OCI-M1 (cell line): ENCODE results near the gene PPP3R1.

Experiments
- DNase-seq: peaks from one replicate; lab custom pipeline; 2025; lab: John Stamatoyannopoulos, UW

The PPP3R1 gene, protein sequence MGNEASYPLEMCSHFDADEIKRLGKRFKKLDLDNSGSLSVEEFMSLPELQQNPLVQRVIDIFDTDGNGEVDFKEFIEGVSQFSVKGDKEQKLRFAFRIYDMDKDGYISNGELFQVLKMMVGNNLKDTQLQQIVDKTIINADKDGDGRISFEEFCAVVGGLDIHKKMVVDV

DNA sequence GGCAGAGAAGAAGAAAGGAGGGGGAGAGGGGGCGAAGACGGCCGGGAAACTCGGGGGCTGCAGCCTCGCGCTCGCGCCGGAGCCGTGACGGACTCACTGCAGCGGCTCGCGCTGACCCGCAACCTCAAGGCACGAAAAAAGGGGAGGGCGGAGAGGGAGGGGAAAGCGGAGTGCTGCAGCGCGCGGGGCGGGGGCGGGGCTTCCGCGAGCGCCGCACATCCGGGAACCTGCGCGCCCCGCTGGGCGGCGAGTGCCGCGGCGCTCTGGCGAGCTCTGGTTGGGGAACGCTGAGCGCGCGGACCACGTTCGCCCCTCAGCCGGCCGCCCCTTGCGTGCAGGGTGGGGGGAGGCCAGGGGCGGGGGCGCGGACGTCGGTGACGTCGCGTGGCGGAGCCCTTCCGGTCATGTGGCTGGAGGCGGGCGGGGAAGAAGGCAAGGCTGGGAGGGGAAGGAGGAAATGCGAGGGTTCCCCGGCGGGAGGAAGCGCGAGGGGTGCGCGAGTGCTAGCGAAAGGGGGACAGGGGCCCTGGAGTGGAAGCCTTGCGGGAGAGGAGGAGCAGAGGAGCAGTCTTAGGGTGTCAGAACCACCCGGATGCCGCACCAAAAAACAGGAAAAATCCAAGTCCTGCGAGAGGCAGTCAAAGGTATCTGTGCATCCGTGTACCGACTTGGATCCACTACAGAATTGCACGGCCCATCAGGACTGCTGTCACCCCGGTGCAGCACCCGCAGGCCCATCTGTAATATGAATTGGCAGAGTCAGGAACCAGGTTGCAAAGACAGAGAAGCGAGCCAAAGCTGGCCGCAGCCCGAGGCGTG is at the start of gene PPP3R1:
TSS of gene PPP3R1 (minus strand) at position 133 of the 819 bp plus-strand sequence. CDS start 405 bp downstream, outside the sequence.
- DNase-seq, result peak; percentile 92

GRCh38 chr2:68295516-68295915 is 43.2 kb upstream of the PPP3R1 start:
- peak; percentile 15 for DNase-seq

DNA sequence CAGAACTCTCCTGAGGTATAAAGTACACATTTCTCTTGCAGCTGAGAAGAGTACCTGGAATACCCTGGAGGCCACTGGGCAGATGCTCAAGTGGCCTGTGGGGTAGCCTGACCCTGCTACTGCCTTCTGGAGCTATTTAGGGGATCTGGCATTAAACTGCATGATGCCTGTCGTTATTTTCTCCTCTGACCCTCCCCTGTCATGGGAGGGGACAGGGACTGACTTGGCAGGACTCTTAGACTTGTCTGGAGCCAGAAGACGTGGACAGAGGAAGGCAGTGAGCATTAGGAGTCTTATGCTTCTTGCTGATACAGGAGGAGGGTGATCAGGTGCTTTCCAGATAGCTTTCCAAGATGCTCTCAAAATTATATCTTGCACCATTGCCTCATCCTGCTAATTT is 42.6 kb upstream of the PPP3R1 start:
- no peak for DNase-seq

- no peak for DNase-seq
These were observed 41.9 kb upstream of the PPP3R1 start for GRCh38 chr2:68294187-68294586.

GRCh38 chr2:68293755-68294154 is 41.4 kb upstream of the PPP3R1 start:
- DNase-seq, result no peak

DNA sequence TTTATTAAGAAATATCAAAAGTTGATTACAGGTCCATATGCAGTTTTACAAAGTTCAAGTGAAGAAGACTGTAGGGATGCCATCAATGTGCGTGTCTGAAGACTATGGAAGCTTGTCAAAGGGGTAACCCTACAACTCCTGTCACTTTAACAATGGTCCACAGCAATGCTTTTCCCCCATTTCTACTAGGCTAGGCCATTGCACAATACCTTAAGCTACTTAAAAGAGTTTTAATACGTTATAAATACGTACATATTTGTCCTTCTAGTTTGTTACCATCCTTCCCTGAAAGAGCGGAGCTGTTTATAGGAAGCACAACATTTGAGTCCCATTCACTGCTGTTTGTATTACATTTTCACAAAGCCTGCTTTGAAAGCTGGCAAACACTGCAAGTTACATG is 40.7 kb upstream of the PPP3R1 start:
- DNase-seq, result no peak

DNA sequence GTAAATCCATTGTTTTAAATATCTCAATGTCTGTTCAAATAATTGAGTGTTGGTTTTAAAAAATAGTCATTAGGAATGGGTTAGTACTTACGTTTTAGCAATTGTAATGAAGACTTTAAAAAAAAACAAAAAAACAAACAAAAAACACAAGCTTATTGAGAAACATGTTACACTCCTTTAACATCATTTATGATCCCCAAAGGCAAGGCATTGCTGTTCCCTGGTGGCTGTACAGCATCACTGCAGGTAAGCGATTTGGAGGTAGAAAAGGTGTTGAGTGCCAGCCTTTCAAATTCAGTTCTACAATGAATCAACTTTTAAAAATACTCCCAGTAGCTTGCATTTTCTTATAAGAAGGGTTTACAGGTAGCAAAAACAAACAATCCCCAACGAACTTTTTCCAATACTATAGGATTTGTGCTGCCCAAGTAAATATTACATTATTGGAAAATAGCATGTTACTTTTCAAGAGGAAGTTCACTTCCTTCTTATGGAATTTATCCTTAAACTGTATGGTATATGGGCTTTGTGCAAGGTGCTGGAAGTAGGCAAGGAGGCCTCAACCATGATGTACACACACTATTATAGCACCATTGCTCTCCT is 39.9 kb upstream of the PPP3R1 start:
- peak; percentile 60 for DNase-seq

DNA sequence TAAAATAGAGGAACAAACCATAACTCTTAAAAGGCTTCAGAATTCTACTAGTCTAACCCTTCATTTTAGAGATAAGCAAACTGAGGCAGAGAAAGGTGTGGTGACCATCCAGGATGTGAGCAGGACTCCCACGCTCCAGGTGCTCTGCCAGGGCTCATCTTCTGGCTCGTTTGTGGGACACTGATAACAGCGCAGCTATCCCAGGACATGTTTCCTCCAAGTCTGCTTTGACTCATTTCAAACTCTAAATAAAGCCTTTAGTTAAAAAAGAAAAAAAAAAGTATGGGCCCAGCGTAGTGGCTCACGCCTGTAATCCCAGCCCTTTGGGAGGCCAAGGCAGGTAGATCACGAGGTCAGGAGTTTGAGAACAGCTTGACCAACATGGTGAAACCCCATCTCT is 39.0 kb upstream of the PPP3R1 start:
- DNase-seq, result no peak

DNA sequence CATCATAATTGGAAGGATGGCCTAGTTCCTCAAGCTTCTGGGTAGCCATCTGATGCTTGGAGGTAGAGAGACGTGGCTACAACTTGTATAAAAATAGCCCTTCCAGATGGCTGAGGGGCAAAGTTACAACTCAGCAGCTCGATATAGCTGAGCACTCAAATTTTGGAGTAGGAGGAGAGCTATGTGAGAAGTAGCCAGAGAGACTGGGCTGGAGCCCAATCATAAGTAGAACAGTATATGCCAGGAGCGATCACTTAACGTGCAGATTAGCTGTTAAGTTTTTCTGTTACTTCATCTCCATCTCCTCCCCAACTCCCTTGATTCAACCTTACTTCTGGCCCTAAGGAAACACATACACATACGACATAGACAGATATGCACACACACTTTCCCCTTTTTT is 38.6 kb upstream of the PPP3R1 start:
- peak; percentile 20 for DNase-seq

- DNase-seq, result peak; percentile 88
These were observed 35.5 kb upstream of the PPP3R1 start for GRCh38 chr2:68287580-68288441.

- no peak for DNase-seq
These were observed 32.6 kb upstream of the PPP3R1 start for GRCh38 chr2:68284896-68285295.

DNA sequence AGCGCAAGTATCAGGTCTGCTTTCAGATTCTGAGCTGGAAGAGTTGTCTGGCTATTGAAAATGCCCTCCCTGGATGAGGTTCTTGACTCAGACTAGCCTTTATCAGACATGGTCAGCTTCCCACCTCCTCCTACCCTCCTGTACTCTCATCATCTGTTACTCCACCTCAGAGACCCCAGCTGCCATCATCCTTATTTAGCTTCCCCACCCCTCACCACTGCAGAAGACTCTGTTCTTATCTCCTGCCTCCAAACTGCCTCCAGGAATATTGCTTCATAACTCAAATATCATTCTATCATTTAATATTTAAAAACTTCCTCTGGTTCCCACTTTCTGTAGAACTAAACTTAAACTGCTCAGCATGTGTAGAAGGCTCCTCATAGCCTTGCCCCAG is 31.1 kb upstream of the PPP3R1 start:
- DNase-seq, result peak; percentile 74

DNA sequence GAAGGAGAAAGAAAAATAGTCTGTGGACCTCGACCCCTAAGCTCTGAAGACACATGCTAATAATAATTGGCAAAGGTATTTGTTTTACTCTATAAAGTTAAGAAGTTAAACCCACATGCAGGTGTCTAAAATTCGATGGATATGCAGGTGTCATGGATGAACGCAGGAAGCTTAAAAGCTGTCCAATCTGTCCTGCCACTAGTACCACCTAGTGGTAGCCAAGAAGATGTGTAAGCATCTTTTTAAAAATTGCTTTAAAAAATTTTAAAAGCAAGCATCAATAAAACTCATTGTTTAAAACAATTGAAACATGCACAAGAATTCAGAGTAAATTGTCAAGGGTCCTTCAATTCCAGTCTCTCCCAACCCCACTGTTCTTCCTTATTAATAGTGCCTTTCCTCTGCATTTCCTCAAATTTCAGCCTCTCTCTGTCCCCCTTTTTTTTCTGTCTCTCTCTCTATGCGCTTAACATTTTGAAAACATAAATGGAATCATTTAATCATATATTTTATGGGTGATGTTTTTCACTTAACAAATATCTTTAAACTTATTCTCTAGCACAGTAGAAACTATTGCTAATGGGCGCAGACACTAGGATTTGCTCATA is 30.6 kb upstream of the PPP3R1 start:
- peak; percentile 34 for DNase-seq

- DNase-seq, result no peak
These were observed 28.5 kb upstream of the PPP3R1 start for GRCh38 chr2:68280796-68281195.

GRCh38 chr2:68280348-68280747 is 28.0 kb upstream of the PPP3R1 start:
- no peak for DNase-seq

GRCh38 chr2:68279691-68280090 is 27.4 kb upstream of the PPP3R1 start:
- no peak for DNase-seq

DNA sequence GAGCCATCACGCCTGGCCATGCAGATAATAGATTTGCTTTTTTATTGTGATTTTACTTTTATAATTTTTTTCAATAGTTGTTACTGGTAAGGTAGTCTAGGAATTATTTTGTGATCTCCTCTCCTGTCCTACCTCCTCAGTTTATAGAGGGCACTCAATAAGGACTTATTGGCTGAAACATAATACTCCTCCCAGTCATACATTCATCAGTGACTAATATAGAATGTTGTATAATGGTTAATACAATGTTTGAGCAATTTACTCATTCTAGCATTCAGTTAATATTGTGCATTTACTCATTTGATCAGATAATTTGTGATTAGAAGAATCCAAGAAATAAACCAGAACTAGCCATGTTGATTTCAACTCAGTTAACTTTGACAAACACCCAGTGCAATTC is 25.8 kb upstream of the PPP3R1 start:
- DNase-seq, result no peak

DNA sequence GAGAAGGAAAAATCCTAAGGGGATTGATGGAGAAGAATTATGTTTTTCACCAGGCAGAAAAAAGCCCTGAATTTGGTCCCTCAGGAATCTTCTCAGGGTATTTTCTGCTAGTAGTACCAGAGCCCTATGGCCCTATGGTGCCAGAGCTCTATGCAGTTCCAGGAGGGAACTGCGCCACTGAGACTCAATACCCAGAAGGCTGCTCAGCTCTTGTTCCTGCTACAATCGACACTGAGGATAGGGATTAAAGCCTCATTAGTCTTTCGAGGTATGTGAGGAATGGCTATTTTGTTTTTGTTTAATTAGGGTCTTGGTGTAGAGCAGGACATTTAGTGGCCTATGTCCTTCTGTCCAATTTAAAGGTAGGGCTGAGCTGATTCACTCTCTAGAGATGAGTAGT is 21.7 kb upstream of the PPP3R1 start:
- no peak for DNase-seq

DNA sequence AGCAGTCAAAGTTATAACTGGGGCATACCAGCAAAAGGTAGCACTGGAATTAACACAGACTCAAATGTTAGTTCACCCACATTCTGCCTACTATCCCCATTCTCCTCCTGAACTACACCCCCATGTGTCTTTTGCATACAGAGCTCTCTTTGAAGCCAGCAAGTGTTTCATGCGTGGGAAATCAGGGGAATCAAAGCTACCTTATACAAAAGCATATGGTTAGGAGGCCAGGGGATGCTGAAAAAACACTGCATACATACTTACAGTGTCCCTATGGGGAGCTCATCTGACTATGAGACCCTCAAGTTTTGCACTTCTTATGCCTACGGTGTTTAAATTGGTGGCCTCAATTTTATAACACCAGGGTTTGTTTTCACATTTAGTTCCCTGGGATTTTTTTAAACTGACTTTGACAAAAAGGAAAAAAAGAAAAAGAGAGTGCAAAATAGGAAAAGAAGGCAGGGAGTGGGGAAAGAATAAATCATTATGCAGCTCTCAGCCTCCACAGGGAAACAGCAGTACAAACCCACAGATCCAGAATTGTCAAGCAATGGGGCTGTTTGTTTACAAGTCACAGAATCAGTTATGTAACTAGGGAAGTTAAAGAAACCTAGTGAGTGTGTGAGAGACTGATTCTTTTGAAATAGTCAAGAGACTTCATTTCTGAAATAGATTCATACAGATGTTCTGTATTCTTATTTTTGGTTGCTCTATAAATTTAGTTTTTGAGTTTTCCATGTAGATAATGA is 20.1 kb upstream of the PPP3R1 start:
- peak; percentile 43 for DNase-seq

DNA sequence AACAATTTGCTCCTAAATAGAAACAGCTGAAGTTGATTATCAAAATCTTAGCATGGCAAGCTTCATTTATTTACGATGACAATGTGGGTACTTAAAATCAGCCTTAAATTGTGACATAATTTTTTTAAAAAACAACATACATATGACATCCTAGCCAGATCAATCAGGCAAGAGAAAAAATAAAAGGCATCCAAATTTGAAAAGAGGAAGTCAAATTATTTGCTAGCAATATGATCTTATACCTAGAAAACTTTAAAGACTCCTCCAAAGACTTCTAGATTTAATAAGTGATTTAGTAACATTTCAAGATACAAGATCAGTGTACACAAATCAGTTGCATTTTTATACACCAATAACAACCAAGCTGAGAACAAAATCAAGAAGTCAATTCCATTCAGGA is 14.3 kb upstream of the PPP3R1 start:
- peak; percentile 21 for DNase-seq

DNA sequence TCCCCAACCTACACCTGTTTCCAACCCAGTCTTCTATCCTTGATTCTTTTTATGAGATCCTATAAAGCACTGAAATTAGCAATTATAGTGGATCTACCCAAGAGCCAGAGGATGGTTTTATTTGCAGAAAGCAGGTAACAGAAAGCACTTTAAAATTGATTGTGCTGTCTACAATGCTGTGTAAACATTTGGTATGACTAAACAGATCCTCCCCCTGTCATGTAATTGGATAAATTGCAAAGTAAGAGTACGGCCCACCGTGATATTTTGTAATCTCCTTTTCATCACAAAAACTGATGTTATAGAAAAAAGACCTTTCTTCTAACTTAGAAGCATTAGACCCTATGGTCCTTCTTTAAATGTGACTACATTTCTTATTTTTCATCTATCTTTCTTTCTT is 11.3 kb upstream of the PPP3R1 start:
- DNase-seq, result no peak
